MM.1S (cell line): ENCODE measurements around the gene ACACB.

ENCODE experiments used
- DNase-seq: peaks from one replicate; pipeline ENCODE4 v3.0.0-alpha.2; 2015
- H2AFZ ChIP-seq: fragments of 300-600 bp; sonication (generic); 2 replicates; pipeline ENCODE4 v1.6.0; 2016; ENCODE audit warnings: antibody characterized with exemption, low read length
- H3F3A ChIP-seq: fragments of 300-600 bp; sonication (generic); 2 replicates; pipeline ENCODE4 v1.6.1; 2016; ENCODE audit warnings: mild to moderate bottlenecking, antibody characterized with exemption, low read length, moderate library complexity, mixed read lengths; ENCODE audit not compliant: insufficient read depth
- H3K27ac ChIP-seq: fragments of 300-600 bp; sonication (generic); 2 replicates; pipeline ENCODE4 v1.5.1; 2016; ENCODE audit warnings: mild to moderate bottlenecking, low read length
- H3K27me3 ChIP-seq: fragments of 300-600 bp; sonication (generic); replicated peaks from 2 replicates; pipeline ENCODE4 v1.6.0; 2016; ENCODE audit warnings: low read length; ENCODE audit not compliant: insufficient read depth
- H3K36me3 ChIP-seq: fragments of 300-600 bp; sonication (generic); replicated peaks from 2 replicates; pipeline ENCODE4 v1.6.1; 2016; ENCODE audit warnings: mild to moderate bottlenecking, low read length, mixed read lengths; ENCODE audit not compliant: insufficient read depth
- H3K4me1 ChIP-seq: fragments of 300-600 bp; sonication (generic); 2 replicates; pipeline ENCODE4 v1.6.1; 2016; ENCODE audit warnings: low read length, mixed read lengths
- H3K4me2 ChIP-seq: fragments of 300-600 bp; sonication (generic); 2 replicates; pipeline ENCODE4 v1.6.0; 2016; ENCODE audit warnings: low read depth, low read length
- H3K4me3 ChIP-seq: fragments of 300-600 bp; sonication (generic); 2 replicates; pipeline ENCODE4 v1.5.1; 2016; ENCODE audit warnings: low read length, mixed read lengths
- H3K79me2 ChIP-seq: fragments of 300-600 bp; sonication (generic); 2 replicates; pipeline ENCODE4 v1.6.1; 2016; ENCODE audit warnings: mixed run types, low read length, mixed read lengths
- H3K9ac ChIP-seq: fragments of 300-600 bp; sonication (generic); 2 replicates; pipeline ENCODE4 v1.6.1; 2016; ENCODE audit warnings: low read length, mixed read lengths
- H3K9me2 ChIP-seq: fragments of 300-600 bp; sonication (generic); replicated peaks from 2 replicates; pipeline ENCODE4 v1.6.1; 2016; ENCODE audit warnings: mild to moderate bottlenecking, low read length, mixed read lengths; ENCODE audit not compliant: insufficient read depth
- H3K9me3 ChIP-seq: fragments of 300-600 bp; sonication (generic); replicated peaks from 2 replicates; pipeline ENCODE4 v1.6.1; 2016; ENCODE audit warnings: mild to moderate bottlenecking, low read length, mixed read lengths; ENCODE audit not compliant: insufficient read depth
- H4K20me1 ChIP-seq: fragments of 300-600 bp; sonication (generic); 2 replicates; pipeline ENCODE4 v1.6.1; 2016; ENCODE audit warnings: mild to moderate bottlenecking, low read length, moderate library complexity, mixed read lengths; ENCODE audit not compliant: insufficient read depth
- CTCF ChIP-seq: fragments of 300-600 bp; sonication (generic); IDR thresholded peaks from 2 replicates; pipeline ENCODE4 v1.5.1; 2016; ENCODE audit warnings: antibody characterized with exemption, low read length, mixed read lengths
- EZH2 ChIP-seq: fragments of 300-600 bp; sonication (generic); optimal IDR thresholded peaks from 2 replicates; pipeline ENCODE3; 2017; ENCODE audit warnings: low read depth, mild to moderate bottlenecking, antibody characterized with exemption, low read length, mixed read lengths
- EZH2phosphoT487 ChIP-seq: fragments of 300-600 bp; sonication (generic); IDR thresholded peaks from 2 replicates; pipeline ENCODE4 v1.6.1; 2018; ENCODE audit warnings: antibody characterized with exemption, low read length

The ACACB gene

GRCh38 chr12:109291117-109291516, 174.7 kb downstream of the ACACB start:
- H3K4me1 ChIP-seq: no peaks in the 10 kb centered on the region
- H3K27ac ChIP-seq: no peak overlapping the region
- H3K9me2 ChIP-seq: no peaks in the 10 kb centered on the region
- H3K36me3 ChIP-seq: no peaks in the 10 kb centered on the region
- H3K4me2 ChIP-seq: no peak overlapping the region
- H3K27me3 ChIP-seq: peaks cover 17% of the 10 kb centered on the region
- no peaks in the 10 kb centered on the region for H3K79me2 ChIP-seq
- no peak overlapping the region for H3K9ac ChIP-seq
- H2AFZ ChIP-seq: no peak overlapping the region
- no peak for TF ChIP-seq CTCF
- TF ChIP-seq EZH2phosphoT487: no peak
- TF ChIP-seq EZH2: no peak
- no peak overlapping the region for H3K4me3 ChIP-seq
- no peaks in the 10 kb centered on the region for H3K9me3 ChIP-seq
- no peaks in the 10 kb centered on the region for H4K20me1 ChIP-seq
- H3F3A ChIP-seq: no peaks in the 10 kb centered on the region
- no peak for DNase-seq

- no peaks in the 10 kb centered on the region for H4K20me1 ChIP-seq
- H3K27ac ChIP-seq: no peak overlapping the region
- TF ChIP-seq CTCF: no peak
- no peak for TF ChIP-seq EZH2phosphoT487
- TF ChIP-seq EZH2: no peak
- no peaks in the 10 kb centered on the region for H3F3A ChIP-seq
- no peak overlapping the region for H3K9ac ChIP-seq
- no peaks in the 10 kb centered on the region for H3K9me3 ChIP-seq
- no peak overlapping the region for H2AFZ ChIP-seq
- no peaks in the 10 kb centered on the region for H3K9me2 ChIP-seq
- no peaks in the 10 kb centered on the region for H3K79me2 ChIP-seq
- H3K4me3 ChIP-seq: no peak overlapping the region
- DNase-seq: no peak
- no peaks in the 10 kb centered on the region for H3K36me3 ChIP-seq
- peaks cover 24% of the 10 kb centered on the region for H3K27me3 ChIP-seq
- no peaks in the 10 kb centered on the region for H3K4me1 ChIP-seq
- H3K4me2 ChIP-seq: no peak overlapping the region
Observed at GRCh38 chr12:109291521-109292341, 175.3 kb downstream of the ACACB start.

GRCh38 chr12:109292342-109292711, 175.9 kb downstream of the ACACB start:
- Histone ChIP-seq H3K9me2 (no peaks in the 10 kb centered on the region), H3K4me2 (no peak overlapping the region), H3K4me3 (no peak overlapping the region), H3K9me3 (no peaks in the 10 kb centered on the region), H3K79me2 (no peaks in the 10 kb centered on the region), H3K9ac (no peak overlapping the region), H3K4me1 (no peaks in the 10 kb centered on the region), H3K27ac (no peak overlapping the region), H3K27me3 (peaks cover 24% of the 10 kb centered on the region), H2AFZ (no peak overlapping the region), H3F3A (no peaks in the 10 kb centered on the region), H3K36me3 (no peaks in the 10 kb centered on the region), H4K20me1 (no peaks in the 10 kb centered on the region)
- DNase-seq: no peak
- TF ChIP-seq EZH2 (no peak), CTCF (no peak), EZH2phosphoT487 (no peak)
